RWPE2 (cell line): ENCODE results near the gene ZSCAN25.
"Not testable (repeated sequence)": the region's sequence is repeated elsewhere in the genome, so short reads cannot be mapped to it uniquely, and the experiment has no call there.

Experiments used
- ATAC-seq: fragments of 200-7000 bp; cut with Tn5 transposase; 3 replicates; pipeline ENCODE4 v1.9.1; 2021; ENCODE audit warnings: low read depth
- DNase-seq: peaks from one replicate; pipeline ENCODE4 v3.0.0-alpha.2; 2020; ENCODE audit warnings: low spot score
- H3K27ac ChIP-seq: fragments of 450-650 bp; 2 replicates; pipeline ENCODE4 v1.5.1; 2017; ENCODE audit warnings: mild to moderate bottlenecking; ENCODE audit not compliant: poor library complexity, severe bottlenecking
- H3K27me3 ChIP-seq: fragments of 250-450 bp; sonication (Bioruptor Pico); 2 replicates; pipeline ENCODE4 v1.5.1; 2021; ENCODE audit warnings: mild to moderate bottlenecking, moderate library complexity; ENCODE audit not compliant: insufficient read depth, poor library complexity, severe bottlenecking
- H3K36me3 ChIP-seq: fragments of 250-450 bp; sonication (Bioruptor Pico); 2 replicates; pipeline ENCODE4 v1.5.1; 2020; ENCODE audit warnings: low read depth, mild to moderate bottlenecking, moderate library complexity
- H3K4me1 ChIP-seq: fragments of 250-450 bp; sonication (Bioruptor Pico); 2 replicates; pipeline ENCODE4 v1.5.1; 2021; ENCODE audit warnings: mild to moderate bottlenecking, moderate library complexity; ENCODE audit not compliant: insufficient read depth, poor library complexity, severe bottlenecking
- H3K4me3 ChIP-seq: fragments of 250-450 bp; sonication (Bioruptor Pico); 2 replicates; pipeline ENCODE4 v1.5.1; 2021; ENCODE audit warnings: mild to moderate bottlenecking, moderate library complexity; ENCODE audit not compliant: severe bottlenecking
- H3K9me3 ChIP-seq: fragments of 250-450 bp; sonication (Bioruptor Pico); 2 replicates; pipeline ENCODE4 v1.5.1; 2021; ENCODE audit warnings: mild to moderate bottlenecking, moderate library complexity; ENCODE audit not compliant: severe bottlenecking
- TF ChIP-seq, protein P1 (sequence below): fragments of 450-650 bp; IDR thresholded peaks from one replicate; pipeline ENCODE4 v1.5.1; 2017; ENCODE audit warnings: mild to moderate bottlenecking, moderate library complexity; ENCODE audit not compliant: poor library complexity, severe bottlenecking

Gene ZSCAN25

DNA sequence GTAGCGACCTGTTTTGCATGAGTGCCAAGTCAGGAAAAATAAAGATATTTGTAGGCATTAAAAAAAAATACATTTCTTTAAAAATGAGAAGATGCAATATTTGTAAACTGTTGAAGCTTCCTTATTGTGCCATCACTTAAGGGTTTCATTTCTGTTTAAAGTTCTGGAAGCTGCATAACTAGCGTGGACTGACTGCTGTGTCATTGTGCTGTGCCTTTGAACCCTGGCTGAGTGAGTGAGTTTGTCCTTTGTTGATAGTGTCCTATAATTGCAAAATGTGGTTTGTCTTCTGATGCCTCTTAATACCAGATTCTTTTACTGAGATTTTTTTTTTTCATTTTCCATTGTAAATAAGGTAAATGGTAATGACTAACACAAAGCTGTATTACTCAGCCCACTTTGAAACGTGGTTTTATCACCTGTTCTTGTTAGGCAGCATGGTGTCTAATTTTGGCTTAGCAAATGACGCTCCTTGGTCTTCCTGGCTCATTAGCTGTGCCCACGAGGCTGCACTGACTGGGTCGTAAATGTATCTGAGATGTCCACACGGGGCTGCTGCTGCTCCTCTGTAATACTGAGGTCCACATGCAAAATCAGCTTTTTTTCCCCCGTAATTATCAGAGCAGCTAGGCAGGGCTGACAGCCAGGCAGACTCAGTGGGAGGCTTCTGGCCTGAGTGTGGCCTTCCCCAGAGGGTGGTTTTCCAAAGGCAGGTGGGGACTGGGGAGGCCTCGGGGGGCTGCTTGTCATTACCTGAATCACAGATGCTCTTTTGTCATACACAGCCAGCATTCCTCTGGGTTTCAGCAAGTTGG, 14.8 kb downstream of the ZSCAN25 start:
- H3K9me3 ChIP-seq: no peaks in the 10 kb centered on the region
- H3K4me3 ChIP-seq: no peak overlapping the region
- peaks cover 12% of the 10 kb centered on the region for H3K4me1 ChIP-seq
- TF ChIP-seq, protein P1, sequence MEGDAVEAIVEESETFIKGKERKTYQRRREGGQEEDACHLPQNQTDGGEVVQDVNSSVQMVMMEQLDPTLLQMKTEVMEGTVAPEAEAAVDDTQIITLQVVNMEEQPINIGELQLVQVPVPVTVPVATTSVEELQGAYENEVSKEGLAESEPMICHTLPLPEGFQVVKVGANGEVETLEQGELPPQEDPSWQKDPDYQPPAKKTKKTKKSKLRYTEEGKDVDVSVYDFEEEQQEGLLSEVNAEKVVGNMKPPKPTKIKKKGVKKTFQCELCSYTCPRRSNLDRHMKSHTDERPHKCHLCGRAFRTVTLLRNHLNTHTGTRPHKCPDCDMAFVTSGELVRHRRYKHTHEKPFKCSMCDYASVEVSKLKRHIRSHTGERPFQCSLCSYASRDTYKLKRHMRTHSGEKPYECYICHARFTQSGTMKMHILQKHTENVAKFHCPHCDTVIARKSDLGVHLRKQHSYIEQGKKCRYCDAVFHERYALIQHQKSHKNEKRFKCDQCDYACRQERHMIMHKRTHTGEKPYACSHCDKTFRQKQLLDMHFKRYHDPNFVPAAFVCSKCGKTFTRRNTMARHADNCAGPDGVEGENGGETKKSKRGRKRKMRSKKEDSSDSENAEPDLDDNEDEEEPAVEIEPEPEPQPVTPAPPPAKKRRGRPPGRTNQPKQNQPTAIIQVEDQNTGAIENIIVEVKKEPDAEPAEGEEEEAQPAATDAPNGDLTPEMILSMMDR: peak; percentile 59
- H3K27me3 ChIP-seq: no peaks in the 10 kb centered on the region
- DNase-seq (no peak), ATAC-seq (peak; percentile 78)
- H3K36me3 ChIP-seq: peaks cover 46% of the 10 kb centered on the region
- H3K27ac ChIP-seq: no peak overlapping the region

DNA sequence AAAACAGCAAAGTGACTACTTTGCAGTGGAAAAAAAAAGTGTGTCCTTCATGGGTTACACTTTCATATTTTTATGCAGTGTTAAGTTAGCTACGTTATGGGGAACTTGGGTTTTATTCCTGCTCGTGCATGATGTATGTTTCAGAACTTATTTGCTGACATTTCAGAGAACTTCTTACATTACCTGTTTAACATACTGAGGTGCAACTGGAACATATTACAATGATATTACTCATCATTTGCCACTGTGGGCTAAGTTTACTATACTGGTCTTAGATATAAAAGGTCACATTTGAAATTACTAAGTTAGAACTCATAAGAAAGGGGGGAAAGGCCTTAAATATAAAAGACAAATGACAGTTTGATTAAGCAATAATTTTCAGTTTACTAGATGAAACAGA, 20.7 kb downstream of the ZSCAN25 start:
- H3K4me3 ChIP-seq, H3K36me3 ChIP-seq, H3K9me3 ChIP-seq, ATAC-seq, H3K27me3 ChIP-seq, H3K27ac ChIP-seq, DNase-seq: not testable (repeated sequence)
- H3K4me1 ChIP-seq: peaks cover 12% of the 10 kb centered on the region

DNA sequence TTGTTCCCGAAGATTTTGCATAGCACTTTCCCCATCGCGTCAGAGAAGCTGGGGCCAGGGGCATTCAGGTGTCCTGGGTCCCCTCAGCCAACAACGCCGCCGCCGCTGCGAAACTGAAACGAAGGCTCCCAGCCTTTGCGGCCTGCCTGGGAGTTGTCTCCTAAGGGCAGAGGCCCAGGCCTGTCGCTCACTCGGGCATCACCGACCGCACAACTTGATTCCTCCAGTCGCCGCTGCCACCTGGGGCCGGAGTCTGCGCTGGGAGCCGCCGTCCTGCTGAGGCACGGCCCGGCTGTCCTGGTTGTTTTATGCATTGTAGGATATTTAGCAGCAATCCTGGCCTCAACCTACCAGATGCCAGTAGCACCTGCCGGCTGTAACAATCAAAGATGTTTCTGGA, 22.0 kb downstream of the ZSCAN25 start:
- no peaks in the 10 kb centered on the region for H3K36me3 ChIP-seq
- no peak for DNase-seq
- TF ChIP-seq, protein P1: no peak
- H3K27ac ChIP-seq: no peak overlapping the region
- no peak overlapping the region for H3K4me3 ChIP-seq
- no peaks in the 10 kb centered on the region for H3K27me3 ChIP-seq
- H3K4me1 ChIP-seq: peaks cover 12% of the 10 kb centered on the region
- H3K9me3 ChIP-seq: no peaks in the 10 kb centered on the region
- ATAC-seq: no peak

DNA sequence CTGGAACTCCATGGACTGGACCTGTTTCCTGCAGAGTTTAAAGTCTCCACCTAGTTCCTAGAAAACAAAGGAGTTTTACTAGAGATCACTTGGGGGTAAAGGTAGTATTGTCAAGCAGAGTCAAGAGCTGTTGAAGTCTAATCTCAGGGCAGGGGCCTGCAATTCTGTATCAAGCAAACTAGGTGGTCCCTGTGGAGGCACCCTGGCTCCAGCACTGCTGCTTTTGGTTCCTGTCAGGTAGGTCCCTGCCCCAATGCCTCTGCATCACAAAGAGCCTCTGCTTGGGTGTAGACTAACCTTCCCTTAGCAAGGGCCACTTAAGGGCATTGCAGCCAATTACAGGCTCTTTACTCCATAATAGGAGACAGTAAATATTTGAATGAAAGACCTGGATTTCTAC, 22.5 kb downstream of the ZSCAN25 start:
- Histone ChIP-seq H3K4me3 (no peak overlapping the region), H3K27me3 (no peaks in the 10 kb centered on the region), H3K27ac (no peak overlapping the region), H3K9me3 (no peaks in the 10 kb centered on the region), H3K36me3 (no peaks in the 10 kb centered on the region), H3K4me1 (peaks cover 12% of the 10 kb centered on the region)
- DNase-seq (no peak), ATAC-seq (no peak)
- TF ChIP-seq, protein P1: no peak

DNA sequence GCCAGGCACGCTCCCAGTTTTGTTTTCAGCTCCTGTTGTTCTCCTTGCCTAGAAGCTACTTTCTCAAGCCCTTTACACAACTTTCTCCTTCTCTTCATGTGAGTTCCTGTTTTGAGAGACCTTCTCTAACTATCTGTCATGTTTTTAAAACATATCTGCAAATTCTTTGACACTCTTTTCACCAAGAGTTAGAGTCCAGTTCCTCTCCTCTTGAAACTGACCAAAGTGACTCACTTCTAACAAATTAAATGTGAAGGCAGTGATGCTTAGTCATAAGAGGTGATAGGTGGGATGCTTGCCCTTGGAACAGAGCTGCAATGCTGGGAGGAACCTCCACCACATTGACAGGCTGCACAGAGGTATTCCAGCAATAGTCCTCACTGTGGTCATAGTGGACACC, 25.3 kb downstream of the ZSCAN25 start:
- Histone ChIP-seq H3K36me3 (no peaks in the 10 kb centered on the region), H3K27ac (no peak overlapping the region), H3K4me3 (no peak overlapping the region), H3K4me1 (no peaks in the 10 kb centered on the region), H3K9me3 (peaks cover 3% of the 10 kb centered on the region), H3K27me3 (no peaks in the 10 kb centered on the region)
- ATAC-seq: no peak
- DNase-seq: no peak
- TF ChIP-seq, protein P1: no peak
